SU-DHL-6 (cell line): ENCODE results near the gene OCSTAMP.

Experiments
- EZH2phosphoT487 ChIP-seq: fragments of 200-600 bp; sonication (generic), shearing (Covaris generic); conservative IDR thresholded peaks from 2 replicates; pipeline ENCODE4 v1.6.1; 2018; ENCODE audit warnings: mild to moderate bottlenecking, antibody characterized with exemption, low read length, moderate library complexity, mixed read lengths
- TF ChIP-seq, protein P1 (sequence below): fragments of 200-600 bp; sonication (generic); IDR thresholded peaks from one replicate; pipeline ENCODE4 v1.5.1; 2017; ENCODE audit warnings: antibody characterized with exemption, mild to moderate bottlenecking, low read length, moderate library complexity; ENCODE audit not compliant: insufficient read depth, poor library complexity, severe bottlenecking

DNA sequence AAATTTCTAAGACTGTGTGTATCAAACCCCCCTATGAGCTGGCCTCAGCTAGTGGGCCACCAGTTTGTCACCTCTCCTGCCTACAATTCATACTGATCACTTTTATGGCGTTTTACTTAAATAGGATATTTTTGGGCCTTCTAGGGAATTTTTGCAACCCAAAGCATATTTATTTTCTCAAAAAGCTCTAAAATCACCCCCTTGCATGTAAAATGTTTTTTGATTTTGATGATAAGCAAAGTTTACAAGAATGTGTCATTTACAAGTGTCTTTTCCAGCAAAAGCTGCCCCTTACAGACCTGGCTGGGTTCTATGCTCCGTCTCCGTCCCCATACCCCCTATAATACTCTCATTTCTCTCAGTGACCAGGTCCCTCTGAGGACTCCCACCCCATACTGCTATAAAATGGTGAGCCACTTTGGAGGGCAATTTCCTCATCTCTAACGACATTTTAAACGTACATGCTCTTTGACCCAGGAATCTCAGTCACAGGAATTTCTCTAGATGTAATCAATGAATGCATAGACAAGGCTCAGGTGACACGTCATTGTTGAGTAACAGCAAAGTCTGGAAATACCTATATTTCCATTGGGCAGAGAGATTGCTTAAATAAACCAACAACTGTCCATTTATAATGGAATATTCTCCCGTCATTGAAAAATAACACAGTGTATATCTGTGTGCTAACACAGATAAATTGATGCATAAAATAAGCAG, 13.9 kb upstream of the OCSTAMP start:
- TF ChIP-seq, protein P1, sequence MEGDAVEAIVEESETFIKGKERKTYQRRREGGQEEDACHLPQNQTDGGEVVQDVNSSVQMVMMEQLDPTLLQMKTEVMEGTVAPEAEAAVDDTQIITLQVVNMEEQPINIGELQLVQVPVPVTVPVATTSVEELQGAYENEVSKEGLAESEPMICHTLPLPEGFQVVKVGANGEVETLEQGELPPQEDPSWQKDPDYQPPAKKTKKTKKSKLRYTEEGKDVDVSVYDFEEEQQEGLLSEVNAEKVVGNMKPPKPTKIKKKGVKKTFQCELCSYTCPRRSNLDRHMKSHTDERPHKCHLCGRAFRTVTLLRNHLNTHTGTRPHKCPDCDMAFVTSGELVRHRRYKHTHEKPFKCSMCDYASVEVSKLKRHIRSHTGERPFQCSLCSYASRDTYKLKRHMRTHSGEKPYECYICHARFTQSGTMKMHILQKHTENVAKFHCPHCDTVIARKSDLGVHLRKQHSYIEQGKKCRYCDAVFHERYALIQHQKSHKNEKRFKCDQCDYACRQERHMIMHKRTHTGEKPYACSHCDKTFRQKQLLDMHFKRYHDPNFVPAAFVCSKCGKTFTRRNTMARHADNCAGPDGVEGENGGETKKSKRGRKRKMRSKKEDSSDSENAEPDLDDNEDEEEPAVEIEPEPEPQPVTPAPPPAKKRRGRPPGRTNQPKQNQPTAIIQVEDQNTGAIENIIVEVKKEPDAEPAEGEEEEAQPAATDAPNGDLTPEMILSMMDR, result no peak
- TF ChIP-seq EZH2phosphoT487, result no peak
